HG03103 (cell line): ENCODE results near the gene UBL4A.

Experiments
- ATAC-seq: cut with Tn5 transposase; IDR thresholded peaks from one replicate; pipeline ENCODE4 v1.9.1; 2021; ENCODE audit warnings: low read depth; ENCODE audit not compliant: unreplicated experiment

The UBL4A gene

DNA sequence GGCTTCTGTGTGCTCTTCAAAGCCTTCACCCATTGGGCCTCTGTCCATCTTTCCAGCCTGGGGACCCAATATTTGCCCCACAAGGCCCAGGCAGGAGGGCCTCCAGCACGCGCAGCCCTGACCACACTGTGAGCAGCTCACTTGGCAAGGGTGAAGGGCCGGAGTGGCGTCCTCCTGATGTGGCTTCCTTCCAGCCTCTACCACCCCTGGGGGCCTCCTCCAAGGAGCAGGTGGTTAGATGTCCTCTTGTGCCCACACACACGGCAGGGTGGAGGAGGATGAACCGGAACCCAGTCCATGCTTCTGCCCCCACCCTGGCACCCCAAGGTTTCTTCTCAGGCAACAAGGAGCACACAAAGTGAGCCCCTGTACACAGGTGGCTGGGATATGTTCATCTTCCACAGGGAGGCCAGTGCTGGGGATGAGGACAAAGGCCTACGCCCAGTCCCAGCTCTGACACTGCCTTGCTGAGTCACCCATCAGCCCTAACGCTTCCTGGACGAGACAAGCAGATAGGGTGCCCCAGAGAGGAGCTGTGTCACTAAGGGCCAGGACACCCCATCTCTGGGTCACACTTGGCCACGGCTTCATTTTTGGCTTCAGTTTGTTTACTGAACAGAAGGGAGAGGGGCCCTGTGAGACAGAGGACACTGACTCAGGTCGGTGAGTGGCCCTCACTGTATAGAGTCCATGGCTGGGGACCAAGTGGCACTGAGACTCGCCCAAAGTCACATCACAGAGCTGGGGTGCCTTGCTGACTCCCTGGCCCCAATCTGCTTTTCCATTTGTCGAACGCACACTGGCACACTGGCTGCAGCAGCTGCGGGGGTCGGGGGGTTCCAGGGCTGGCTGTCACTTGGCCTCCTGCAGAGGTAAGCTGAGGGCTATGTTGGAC lies 1.9 kb downstream of the UBL4A start:
- no peak for ATAC-seq

DNA sequence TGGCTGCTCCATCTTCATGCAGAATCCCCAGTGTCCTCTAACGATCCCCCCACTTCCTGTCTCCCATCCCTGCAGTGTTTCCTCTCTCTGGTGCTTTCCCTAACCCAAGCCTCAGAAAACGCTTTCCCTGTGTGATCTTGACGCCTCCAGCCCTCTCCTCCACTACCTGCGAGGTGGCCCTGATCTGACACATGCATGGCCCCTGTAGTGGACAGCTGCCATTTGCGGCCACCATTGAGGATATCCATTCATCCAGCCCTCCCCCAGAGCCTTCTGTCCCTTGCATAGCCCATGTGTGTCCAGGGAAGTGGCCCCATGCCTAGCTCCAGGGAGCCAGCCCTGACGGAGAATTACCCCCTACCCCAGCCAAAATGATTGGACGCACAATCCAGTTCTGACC lies 3.1 kb downstream of the UBL4A start:
- ATAC-seq = no peak

DNA sequence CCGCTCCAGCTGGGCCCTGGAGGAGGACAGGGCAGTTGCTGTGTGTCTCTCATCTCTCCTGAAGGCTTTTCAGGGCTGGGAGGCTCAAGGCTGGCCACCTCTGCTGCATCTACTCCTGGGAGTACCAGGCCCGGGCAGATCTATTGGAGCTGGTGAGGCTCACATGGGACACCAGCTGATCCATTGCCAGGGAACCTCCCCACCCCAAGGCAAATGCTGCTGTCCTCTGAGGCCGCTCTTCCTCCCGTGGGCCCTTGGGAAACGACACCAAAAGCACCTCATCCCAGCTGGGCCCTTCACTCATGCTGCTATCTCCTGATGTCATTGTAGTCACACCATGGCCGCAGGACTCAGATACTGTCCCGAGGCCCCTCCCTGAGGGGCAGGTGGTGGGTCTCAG lies 3.6 kb downstream of the UBL4A start:
- ATAC-seq = no peak

DNA sequence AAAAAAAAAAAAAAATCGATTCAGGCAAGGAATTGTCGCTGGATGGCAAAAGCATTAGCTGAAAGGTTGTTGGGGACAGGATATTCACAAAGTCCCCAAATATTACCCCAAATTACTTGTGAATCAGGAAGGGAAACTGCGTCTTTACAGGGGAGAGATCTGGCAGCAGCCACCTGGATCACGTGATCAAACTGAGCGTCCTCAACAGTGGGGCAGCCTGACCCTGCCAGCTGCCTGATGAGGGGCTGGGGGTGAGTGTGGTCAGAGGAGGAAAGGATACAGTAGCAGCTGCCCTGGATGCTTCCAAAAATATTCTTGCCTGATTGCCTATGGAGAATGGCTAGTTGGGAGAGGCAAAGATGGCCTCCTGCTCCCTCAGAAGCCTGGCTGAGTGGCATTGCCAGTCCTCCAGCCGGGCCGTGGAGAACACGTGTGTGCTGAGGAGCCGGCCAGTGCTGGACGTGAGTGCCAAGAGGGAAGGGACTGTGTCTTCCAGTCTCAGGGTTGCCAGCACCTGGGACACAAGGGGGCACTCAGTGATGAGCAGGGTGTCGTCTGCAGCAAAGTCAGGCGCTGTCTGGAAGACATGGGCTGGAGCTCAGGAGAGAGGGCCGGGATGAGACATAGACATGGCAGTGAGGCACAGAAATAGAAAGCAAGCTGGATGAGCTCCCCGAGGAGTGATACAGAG lies 4.4 kb downstream of the UBL4A start:
- ATAC-seq = no peak

DNA sequence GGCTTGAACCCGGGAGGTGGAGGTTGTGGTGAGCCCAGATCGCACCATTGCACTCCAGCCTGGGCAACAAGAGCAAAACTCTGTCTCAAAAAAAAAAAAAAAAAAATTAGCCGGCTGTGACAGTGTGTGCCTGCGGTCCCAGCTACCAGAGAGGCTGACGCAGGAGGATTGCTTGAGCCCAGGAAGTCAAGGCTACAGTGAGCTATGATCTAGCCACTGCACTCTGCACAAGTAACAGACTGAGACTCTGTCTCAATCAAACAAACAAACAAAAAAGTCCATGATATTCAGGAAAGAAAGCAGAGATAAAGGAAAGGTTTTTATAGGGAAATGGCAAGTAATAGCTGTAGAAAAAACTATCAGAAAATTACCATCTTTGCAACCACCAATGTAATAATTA lies 5.2 kb downstream of the UBL4A start:
- no peak for ATAC-seq

DNA sequence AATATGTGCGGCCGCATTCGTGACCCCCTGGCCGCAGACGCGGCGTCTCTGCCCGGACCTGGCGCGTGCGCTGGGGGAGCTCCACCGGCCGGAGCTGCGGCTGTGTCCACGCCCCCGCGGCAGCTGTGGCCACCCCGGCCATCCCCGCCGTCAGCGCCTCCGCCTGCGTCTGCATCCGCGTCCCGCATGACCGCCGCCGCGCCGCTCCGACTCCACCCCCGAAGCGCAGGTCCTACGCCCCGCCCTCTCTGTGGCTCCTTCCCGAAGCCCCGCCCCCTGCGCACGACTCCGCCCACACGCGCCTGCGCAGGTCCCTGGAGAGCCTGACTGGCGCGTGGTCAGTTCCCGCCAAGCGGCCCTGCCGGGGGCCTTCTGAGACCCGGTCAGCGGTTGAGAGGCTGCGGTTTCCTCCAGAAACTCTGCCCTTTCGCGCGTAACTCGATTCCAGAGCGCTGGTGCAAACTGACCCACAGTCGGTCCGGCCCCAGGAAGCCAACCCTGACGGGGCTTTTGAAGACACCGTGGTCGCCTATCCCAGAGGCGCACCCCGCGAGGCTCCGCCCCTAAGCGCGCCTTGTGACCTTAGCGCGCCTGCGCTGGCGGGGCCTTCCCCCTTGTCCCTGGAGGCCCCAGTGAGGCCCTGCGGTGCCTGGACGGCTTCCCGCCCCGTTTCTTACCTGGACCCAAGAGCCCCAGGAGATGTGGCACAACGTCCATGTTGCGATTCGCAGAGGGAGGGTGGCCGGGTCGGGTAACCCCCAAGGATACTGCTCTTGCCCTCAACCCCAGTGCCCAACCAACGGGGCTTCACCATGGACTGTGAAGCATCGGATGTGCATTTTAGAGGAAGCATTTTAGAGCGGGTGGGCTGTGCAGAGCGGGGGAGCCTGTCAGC lies 7.4 kb downstream of the UBL4A start, which contains the start of gene LAGE3:
Gene LAGE3 (minus strand): TSS at position 554 of the 895 bp plus-strand sequence. CDS start 366 bp downstream, at position 188.
- ATAC-seq = peak; percentile 91

DNA sequence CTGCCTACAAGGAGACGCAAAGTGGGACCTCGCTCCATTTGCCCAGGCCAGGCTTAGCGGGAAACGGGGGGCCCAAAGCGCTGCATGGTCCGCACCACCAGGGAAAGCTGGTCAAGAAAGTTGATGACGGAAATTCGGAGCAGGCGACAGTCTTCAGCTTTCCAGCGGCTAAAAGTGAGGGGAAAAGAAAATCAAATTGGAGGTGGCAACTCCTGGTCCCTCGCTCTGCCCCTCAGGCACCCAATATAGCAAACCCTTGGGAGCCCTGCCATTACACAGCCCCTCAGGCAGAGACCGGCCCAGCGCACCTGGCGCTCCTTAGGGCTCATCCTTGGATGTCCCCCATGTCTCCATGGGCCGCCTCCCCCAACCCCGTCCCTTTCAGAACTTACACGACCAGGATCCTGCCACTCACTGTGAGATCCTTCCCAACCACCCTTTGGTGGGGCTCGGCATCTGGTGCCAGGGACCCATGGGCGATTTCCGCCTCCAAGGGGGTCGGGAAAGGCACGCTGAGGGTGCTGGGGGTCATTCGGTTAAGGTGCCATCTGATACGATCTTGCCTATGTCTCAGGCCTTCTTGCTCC lies 8.4 kb downstream of the UBL4A start:
- no peak for ATAC-seq

DNA sequence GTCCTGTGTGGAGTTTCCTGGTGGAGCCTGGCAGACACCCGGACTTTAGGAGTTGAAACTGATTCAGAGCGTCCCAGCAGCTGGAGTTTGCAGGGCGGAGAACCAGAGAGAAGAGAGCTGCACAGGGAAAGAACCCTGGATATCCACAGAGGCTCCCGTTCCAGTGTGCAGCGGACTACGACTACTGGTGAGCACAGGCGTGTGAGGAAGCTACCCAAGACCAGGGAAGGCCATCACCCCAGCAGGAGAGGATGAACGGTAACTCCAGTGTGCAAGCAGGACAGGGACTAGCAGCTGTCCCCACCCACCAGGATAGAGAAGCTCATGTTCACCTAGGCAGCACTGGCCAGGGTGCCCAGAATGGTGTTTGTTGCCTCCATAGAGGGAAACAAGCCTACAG lies 9.6 kb downstream of the UBL4A start:
- no peak for ATAC-seq

DNA sequence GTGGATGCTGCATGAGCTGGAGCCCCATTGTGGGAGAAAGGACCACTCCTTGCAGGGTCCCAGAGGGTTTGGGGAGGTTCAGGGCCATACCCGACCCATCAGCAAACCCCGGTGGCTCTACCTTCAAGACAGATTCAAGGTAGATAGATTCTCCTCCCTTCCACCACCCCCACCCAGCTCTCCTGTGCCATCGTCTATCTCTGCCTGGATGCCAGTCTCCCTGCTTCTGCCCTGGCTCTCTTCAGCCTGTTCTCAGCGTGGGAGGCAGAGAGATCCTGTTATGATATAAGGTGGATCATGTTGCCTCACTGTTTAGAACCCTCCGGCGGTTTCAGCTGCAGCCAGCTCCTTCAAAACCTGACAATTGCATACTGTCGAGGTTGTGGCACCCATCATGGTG lies 12.7 kb downstream of the UBL4A start:
- ATAC-seq = no peak

DNA sequence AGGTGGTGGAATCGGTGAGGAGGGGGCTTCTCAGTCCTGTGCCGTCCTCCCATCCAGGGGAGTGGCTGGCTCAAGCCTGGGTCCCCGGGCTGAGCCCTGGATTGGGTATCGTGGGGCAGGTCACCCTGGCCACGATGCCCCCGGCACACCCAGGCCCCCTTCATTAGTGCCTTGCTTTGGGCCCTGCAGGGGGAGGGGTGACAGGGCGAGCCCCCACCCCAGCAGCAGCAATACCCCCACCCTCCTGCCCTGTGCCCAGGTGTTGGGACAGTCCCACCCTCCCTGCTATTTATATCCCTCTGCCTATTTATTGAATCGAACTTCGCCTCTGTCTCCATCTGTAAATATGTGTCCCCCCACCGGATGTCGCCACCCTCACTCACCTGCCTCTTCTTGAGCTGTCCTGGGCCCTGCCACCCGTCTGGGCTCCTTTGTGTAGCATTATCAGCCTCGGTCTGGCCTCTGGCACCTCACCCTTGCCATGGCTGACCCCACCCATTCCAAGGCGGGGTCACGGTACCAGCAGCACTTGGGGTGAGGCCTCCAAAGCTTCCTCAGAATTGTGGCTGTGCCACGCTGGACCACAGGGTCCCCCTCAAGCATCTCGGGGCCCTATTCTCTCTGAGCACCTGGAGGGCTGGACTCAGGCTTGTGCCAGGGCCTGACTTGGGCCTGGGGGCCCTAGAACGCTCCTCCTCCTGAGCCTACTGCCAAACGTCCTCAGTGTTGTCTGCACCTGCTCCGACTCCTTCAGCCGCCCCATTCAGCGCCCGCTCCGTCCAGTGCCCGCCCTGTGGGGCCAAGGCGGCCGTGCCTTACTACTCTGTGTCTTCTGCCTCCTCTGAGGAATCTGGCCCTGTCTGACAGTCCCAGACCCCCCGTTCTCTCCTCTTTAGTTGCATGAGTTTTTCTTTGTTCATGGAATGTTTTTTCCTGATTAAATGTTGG lies 13.5 kb downstream of the UBL4A start:
- no peak for ATAC-seq

DNA sequence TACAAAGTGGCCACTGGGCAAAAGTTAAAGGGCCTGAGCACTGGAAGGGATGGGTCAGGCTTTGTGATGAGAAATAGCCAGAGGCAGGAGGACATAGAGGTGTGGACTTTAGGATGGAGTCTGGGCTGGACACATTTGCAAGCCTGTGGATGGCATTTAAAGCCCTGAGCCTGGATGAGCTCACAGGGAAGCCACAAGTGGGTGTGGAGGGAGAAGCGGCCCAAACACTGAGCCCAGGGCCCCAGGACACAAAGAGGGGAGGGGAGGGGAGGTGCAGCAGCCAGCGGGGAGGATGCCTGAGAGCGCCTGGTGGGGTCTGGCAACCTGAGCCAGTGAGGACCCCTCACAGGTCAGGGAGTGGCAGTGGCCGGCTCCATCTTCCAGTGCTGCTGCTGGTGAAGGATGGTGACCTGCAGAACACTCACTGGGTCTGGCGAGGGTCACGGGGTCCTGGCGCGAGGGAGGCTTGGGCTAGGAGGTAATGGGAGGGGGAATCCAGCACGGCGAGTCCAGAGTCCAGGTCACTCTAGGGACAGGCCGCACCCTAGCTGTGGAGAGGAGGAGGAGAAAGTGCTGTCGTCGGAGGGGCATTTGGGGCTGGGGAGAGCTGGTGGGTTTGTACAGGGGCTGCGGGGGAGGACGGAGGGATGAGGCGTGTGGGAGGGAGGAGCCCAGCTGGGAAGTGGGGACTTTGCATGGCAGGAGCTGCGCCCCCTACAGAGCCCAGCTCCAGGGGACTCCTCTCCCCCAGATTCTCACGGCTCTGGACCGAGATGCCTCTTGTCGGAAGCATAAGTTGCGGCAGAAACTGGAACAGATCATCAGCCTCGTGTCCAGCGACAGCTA lies 14.4 kb downstream of the UBL4A start:
- ATAC-seq = no peak

DNA sequence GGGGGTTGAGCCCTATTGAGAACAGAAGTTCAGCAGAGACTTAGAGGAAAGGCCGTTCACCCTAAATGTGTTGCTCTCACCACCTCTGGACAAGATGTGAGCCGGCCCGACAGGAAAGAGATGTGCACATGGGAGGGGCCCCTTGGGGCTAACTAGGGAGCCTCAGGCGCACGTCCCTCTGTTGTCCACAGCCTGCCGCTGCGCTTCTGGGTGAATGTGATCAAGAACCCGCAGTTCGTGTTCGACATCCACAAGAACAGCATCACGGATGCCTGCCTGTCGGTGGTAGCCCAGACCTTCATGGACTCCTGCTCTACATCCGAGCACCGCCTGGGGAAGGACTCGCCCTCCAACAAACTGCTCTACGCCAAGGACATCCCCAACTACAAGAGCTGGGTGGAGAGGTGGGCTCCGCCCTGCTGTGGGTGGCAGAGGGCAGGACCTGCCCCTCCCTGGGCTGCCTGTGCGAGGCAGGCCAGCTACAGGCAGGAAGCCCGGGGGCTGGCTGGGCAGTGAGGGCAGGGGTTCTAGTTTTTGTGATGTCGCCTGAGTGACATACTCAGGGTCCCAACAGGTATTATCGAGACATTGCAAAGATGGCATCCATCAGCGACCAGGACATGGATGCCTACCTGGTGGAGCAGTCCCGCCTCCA lies 15.4 kb downstream of the UBL4A start:
- ATAC-seq = no peak

DNA sequence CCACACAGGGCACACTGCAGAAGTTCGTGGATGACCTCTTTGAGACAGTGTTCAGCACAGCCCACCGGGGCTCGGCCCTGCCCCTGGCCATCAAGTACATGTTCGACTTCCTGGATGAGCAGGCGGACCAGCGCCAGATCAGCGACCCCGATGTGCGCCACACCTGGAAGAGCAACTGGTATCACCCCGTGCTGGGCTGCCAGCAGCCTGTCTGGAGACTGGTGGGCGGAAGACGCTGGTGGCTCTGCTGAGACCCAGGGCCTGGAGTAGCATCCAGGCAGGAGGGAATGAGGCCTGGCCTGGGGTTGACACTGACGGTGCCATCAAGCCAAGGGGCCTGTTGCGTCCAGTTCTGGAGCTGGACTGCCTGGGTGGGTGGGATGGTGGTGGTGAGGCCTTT lies 16.0 kb downstream of the UBL4A start:
- ATAC-seq = no peak

DNA sequence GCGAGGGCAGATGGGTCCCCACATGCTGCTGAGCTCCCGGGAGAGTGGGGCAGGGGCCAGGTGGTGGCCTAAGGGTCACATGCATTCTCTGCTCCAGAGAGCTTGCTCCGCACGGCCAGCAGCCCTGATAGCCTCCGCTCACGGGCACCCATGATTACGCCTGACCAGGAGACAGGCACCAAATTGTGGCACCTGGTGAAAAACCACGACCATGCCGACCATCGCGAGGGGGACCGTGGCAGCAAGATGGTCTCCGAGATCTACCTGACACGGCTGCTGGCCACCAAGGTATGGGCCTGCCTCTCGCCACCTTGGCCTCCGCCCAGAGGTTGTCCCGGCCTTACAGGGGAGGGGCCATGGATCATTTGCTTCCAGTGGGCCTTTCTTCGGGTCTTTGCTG lies 16.5 kb downstream of the UBL4A start:
- no peak for ATAC-seq

DNA sequence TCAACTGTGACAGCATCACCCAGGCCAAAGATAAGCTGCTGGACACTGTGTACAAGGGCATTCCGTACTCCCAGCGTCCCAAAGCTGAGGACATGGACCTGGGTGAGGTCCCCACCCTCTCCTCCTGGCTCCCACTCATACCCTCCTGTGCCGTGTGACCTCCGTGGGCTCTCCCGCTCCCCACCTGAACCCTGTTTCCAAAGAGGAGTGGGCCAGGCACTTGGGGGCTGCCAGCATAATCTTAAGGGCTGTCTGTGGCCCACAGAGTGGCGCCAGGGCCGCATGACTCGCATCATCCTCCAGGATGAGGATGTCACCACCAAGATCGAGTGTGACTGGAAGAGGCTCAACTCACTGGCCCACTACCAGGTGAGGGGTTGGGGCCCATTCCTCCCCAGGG lies 17.3 kb downstream of the UBL4A start:
- no peak for ATAC-seq

DNA sequence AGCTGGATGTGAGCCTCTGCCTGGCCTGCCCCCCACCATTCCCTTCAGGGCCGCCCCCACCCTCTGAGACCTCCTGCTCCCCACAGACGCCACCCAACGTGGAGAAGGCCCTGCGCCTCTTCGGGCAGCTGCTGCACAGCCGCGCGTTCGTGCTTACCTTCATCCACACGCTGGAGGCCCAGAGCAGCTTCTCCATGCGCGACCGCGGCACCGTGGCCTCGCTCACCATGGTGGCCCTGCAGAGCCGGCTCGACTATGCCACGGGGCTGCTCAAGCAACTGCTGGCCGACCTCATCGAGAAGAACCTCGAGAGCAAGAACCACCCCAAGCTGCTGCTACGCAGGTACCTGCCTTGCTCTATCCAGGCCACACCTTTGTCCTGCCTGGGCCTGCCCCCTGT lies 18.2 kb downstream of the UBL4A start:
- no peak for ATAC-seq

DNA sequence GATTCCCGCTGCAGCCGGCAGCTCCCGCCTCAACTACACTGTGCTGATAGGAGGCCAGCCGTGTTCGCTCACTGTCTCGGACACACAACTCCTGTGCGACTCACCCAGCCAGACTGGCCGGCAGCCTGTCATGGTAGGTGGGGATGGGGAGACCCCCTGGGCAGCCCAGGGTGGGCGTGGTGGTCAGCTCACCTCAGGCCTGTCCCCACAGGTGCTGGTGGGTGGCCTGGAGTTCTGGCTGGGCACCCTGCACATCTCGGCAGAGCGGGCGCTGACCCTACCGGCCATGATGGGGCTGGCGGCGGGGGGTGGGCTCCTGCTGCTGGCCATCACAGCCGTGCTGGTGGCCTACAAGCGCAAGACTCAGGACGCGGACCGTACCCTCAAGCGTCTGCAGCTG lies 18.9 kb downstream of the UBL4A start:
- no peak for ATAC-seq

DNA sequence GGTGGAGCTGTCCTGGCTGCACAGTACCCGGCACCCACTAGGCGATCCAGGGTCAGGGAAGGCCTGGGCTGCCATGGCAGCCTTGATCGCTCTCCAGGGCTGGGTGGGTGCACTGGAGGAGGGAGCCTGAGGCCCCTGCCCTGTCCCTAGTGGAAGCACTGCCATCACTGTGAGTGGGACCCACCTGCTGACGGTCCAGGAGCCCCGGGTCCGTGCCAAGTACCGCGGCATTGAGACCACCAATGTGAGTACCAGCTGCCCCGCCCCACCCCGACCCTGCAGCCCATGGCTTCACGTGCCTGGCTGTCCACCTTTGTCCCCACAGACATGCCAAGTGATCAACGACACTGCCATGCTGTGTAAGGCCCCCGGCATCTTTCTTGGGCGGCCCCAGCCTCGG lies 19.5 kb downstream of the UBL4A start:
- ATAC-seq = no peak
